WTC11 (cell line): ENCODE results near the gene MAPK7.

Source experiments
- ATF6 ChIP-seq: sonication (generic); formaldehyde crosslinking; IDR thresholded peaks from 2 replicates; pipeline ENCODE4 v1.8.1; 2023; ENCODE audit warnings: mild to moderate bottlenecking, missing genetic modification reagents
- CREB1 ChIP-seq: sonication (generic); formaldehyde crosslinking; IDR thresholded peaks from 2 replicates; pipeline ENCODE4 v1.8.0; 2023; ENCODE audit warnings: mild to moderate bottlenecking, missing genetic modification reagents
- CTCF ChIP-seq: fragments of 200-600 bp; IDR thresholded peaks from 2 replicates; pipeline ENCODE4 v1.8.0; 2022; ENCODE audit warnings: antibody characterized with exemption
- FOXP1 ChIP-seq: sonication (generic); formaldehyde crosslinking; IDR thresholded peaks from 2 replicates; pipeline ENCODE4 v1.8.0; 2022; ENCODE audit warnings: missing genetic modification reagents, mild to moderate bottlenecking, moderate library complexity, borderline replicate concordance
- JUN ChIP-seq: sonication (generic); formaldehyde crosslinking; IDR thresholded peaks from 2 replicates; pipeline ENCODE4 v1.8.0; 2023; ENCODE audit warnings: mild to moderate bottlenecking, missing genetic modification reagents
- MAX ChIP-seq: sonication (generic); formaldehyde crosslinking; IDR thresholded peaks from 2 replicates; pipeline ENCODE4 v1.8.0; 2022; ENCODE audit warnings: mild to moderate bottlenecking, missing genetic modification reagents
- NR1H2 ChIP-seq: sonication (generic); formaldehyde crosslinking; IDR thresholded peaks from 2 replicates; pipeline ENCODE4 v1.9.0; 2021; ENCODE audit warnings: mild to moderate bottlenecking, moderate library complexity, missing genetic modification reagents
- PREB ChIP-seq: sonication (generic); formaldehyde crosslinking; IDR thresholded peaks from 2 replicates; pipeline ENCODE4 v1.8.1; 2022; ENCODE audit warnings: mild to moderate bottlenecking, missing genetic modification reagents, moderate library complexity, borderline replicate concordance
- TCF7 ChIP-seq: sonication (generic); formaldehyde crosslinking; IDR thresholded peaks from 2 replicates; pipeline ENCODE4 v1.8.0; 2022; ENCODE audit warnings: mild to moderate bottlenecking, low read depth, missing genetic modification reagents, moderate library complexity
- ZNF121 ChIP-seq: sonication (generic); formaldehyde crosslinking; IDR thresholded peaks from 2 replicates; pipeline ENCODE4 v1.8.0; 2023; ENCODE audit warnings: missing genetic modification reagents

GRCh38 chr17:19413761-19414160 is 35.5 kb downstream of the MAPK7 start:
- TF ChIP-seq CTCF (no peak), PREB (CRISPR knock-in tag) (no peak), ZNF121 (no peak), ATF6 (CRISPR knock-in tag) (no peak), MAX (CRISPR knock-in tag) (no peak), TCF7 (CRISPR knock-in tag) (no peak), CREB1 (CRISPR knock-in tag) (no peak), JUN (no peak), FOXP1 (CRISPR knock-in tag) (no peak), NR1H2 (CRISPR knock-in tag) (no peak)
